ENCODE measurements around the gene SEMA5B. TPM values are rescaled to one million over a fixed set of nuclear protein-coding genes. Genes with fewer than 3 reads are reported as not detected.

Gene SEMA5B
- polyA plus RNA-seq, 2 donors = 0.19 to 0.28 TPM

GRCh38 chr3:122937745-122938144, 89.8 kb downstream of the SEMA5B start:
- no peaks in the 10 kb centered on the region for H3K36me3 ChIP-seq (ENCODE audit: control insufficient read depth in 2 of 2, insufficient read depth in 2 of 2, low read length in 1 of 2)
- WGBS, 2 donors = 93 to 97% methylated on average over 4 of the region's 4 CpGs
- H3K27me3 ChIP-seq (ENCODE audit: control insufficient read depth in 1 of 2, insufficient read depth in 2 of 2, low read length in 2 of 2) = no peaks in the 10 kb centered on the region
- H3K4me3 ChIP-seq (ENCODE audit: low read depth in 1 of 2, low read length in 2 of 2) = no peak overlapping the region
- H3K4me1 ChIP-seq (ENCODE audit: control insufficient read depth in 2 of 2, insufficient read depth in 2 of 2, low read length in 1 of 2) = no peaks in the 10 kb centered on the region
- no peak overlapping the region for H3K27ac ChIP-seq (ENCODE audit: low read depth in 2 of 2, low read length in 1 of 2)
- H3K9me3 ChIP-seq (ENCODE audit: control insufficient read depth in 2 of 2, insufficient read depth in 1 of 2, low read depth in 1 of 2, low read length in 1 of 2) = no peaks in the 10 kb centered on the region

GRCh38 chr3:122936986-122937385, 90.6 kb downstream of the SEMA5B start:
- 80 to 87% methylated on average over 5 of the region's 5 CpGs for WGBS, 2 donors
- H3K36me3 ChIP-seq (ENCODE audit: control insufficient read depth in 2 of 2, insufficient read depth in 2 of 2, low read length in 1 of 2) = no peaks in the 10 kb centered on the region
- H3K9me3 ChIP-seq (ENCODE audit: control insufficient read depth in 2 of 2, insufficient read depth in 1 of 2, low read depth in 1 of 2, low read length in 1 of 2) = no peaks in the 10 kb centered on the region
- H3K27ac ChIP-seq (ENCODE audit: low read depth in 2 of 2, low read length in 1 of 2) = no peak overlapping the region
- no peaks in the 10 kb centered on the region for H3K4me1 ChIP-seq (ENCODE audit: control insufficient read depth in 2 of 2, insufficient read depth in 2 of 2, low read length in 1 of 2)
- no peaks in the 10 kb centered on the region for H3K27me3 ChIP-seq (ENCODE audit: control insufficient read depth in 1 of 2, insufficient read depth in 2 of 2, low read length in 2 of 2)
- H3K4me3 ChIP-seq (ENCODE audit: low read depth in 1 of 2, low read length in 2 of 2) = no peak overlapping the region

GRCh38 chr3:122936335-122936734, 91.2 kb downstream of the SEMA5B start:
- no peak overlapping the region for H3K4me3 ChIP-seq (ENCODE audit: low read depth in 1 of 2, low read length in 2 of 2)
- no peak overlapping the region for H3K27ac ChIP-seq (ENCODE audit: low read depth in 2 of 2, low read length in 1 of 2)
- 53 to 54% methylated on average over 9 of the region's 9 CpGs for WGBS, 2 donors
- no peaks in the 10 kb centered on the region for H3K27me3 ChIP-seq (ENCODE audit: control insufficient read depth in 1 of 2, insufficient read depth in 2 of 2, low read length in 2 of 2)
- H3K4me1 ChIP-seq (ENCODE audit: control insufficient read depth in 2 of 2, insufficient read depth in 2 of 2, low read length in 1 of 2) = no peaks in the 10 kb centered on the region
- H3K9me3 ChIP-seq (ENCODE audit: control insufficient read depth in 2 of 2, insufficient read depth in 1 of 2, low read depth in 1 of 2, low read length in 1 of 2) = no peaks in the 10 kb centered on the region
- no peaks in the 10 kb centered on the region for H3K36me3 ChIP-seq (ENCODE audit: control insufficient read depth in 2 of 2, insufficient read depth in 2 of 2, low read length in 1 of 2)

GRCh38 chr3:122934251-122934650, 93.3 kb downstream of the SEMA5B start:
- Histone ChIP-seq H3K27me3 (ENCODE audit: control insufficient read depth in 1 of 2, insufficient read depth in 2 of 2, low read length in 2 of 2) (no peaks in the 10 kb centered on the region), H3K4me3 (ENCODE audit: low read depth in 1 of 2, low read length in 2 of 2) (no peak overlapping the region), H3K36me3 (ENCODE audit: control insufficient read depth in 2 of 2, insufficient read depth in 2 of 2, low read length in 1 of 2) (no peaks in the 10 kb centered on the region), H3K27ac (ENCODE audit: low read depth in 2 of 2, low read length in 1 of 2) (no peak overlapping the region), H3K4me1 (ENCODE audit: control insufficient read depth in 2 of 2, insufficient read depth in 2 of 2, low read length in 1 of 2) (peaks cover 0 to 2% of the 10 kb centered on the region in 2 donors), H3K9me3 (ENCODE audit: control insufficient read depth in 2 of 2, insufficient read depth in 1 of 2, low read depth in 1 of 2, low read length in 1 of 2) (no peaks in the 10 kb centered on the region)
- WGBS, 2 donors = 59 to 81% methylated on average over 1 of the region's 1 CpG

- Histone ChIP-seq H3K9me3 (ENCODE audit: control insufficient read depth in 2 of 2, insufficient read depth in 1 of 2, low read depth in 1 of 2, low read length in 1 of 2) (no peaks in the 10 kb centered on the region), H3K36me3 (ENCODE audit: control insufficient read depth in 2 of 2, insufficient read depth in 2 of 2, low read length in 1 of 2) (no peaks in the 10 kb centered on the region), H3K4me3 (ENCODE audit: low read depth in 1 of 2, low read length in 2 of 2) (no peak overlapping the region), H3K27ac (ENCODE audit: low read depth in 2 of 2, low read length in 1 of 2) (no peak overlapping the region), H3K4me1 (ENCODE audit: control insufficient read depth in 2 of 2, insufficient read depth in 2 of 2, low read length in 1 of 2) (peaks cover 2% of the 10 kb centered on the region in 2 donors), H3K27me3 (ENCODE audit: control insufficient read depth in 1 of 2, insufficient read depth in 2 of 2, low read length in 2 of 2) (no peaks in the 10 kb centered on the region)
- 77 to 85% methylated on average over 5 of the region's 5 CpGs for WGBS, 2 donors
Observed at GRCh38 chr3:122932251-122932967, 95.2 kb downstream of the SEMA5B start.

- 63 to 73% methylated on average over 4 of the region's 4 CpGs for WGBS, 2 donors
- no peaks in the 10 kb centered on the region for H3K27me3 ChIP-seq (ENCODE audit: control insufficient read depth in 1 of 2, insufficient read depth in 2 of 2, low read length in 2 of 2)
- no peaks in the 10 kb centered on the region for H3K36me3 ChIP-seq (ENCODE audit: control insufficient read depth in 2 of 2, insufficient read depth in 2 of 2, low read length in 1 of 2)
- H3K4me3 ChIP-seq (ENCODE audit: low read depth in 1 of 2, low read length in 2 of 2) = no peak overlapping the region
- no peak overlapping the region for H3K27ac ChIP-seq (ENCODE audit: low read depth in 2 of 2, low read length in 1 of 2)
- peaks cover 2% of the 10 kb centered on the region in 2 donors for H3K4me1 ChIP-seq (ENCODE audit: control insufficient read depth in 2 of 2, insufficient read depth in 2 of 2, low read length in 1 of 2)
- H3K9me3 ChIP-seq (ENCODE audit: control insufficient read depth in 2 of 2, insufficient read depth in 1 of 2, low read depth in 1 of 2, low read length in 1 of 2) = no peaks in the 10 kb centered on the region
Observed at GRCh38 chr3:122931636-122932035, 95.9 kb downstream of the SEMA5B start.

- Histone ChIP-seq H3K27me3 (ENCODE audit: control insufficient read depth in 1 of 2, insufficient read depth in 2 of 2, low read length in 2 of 2) (no peaks in the 10 kb centered on the region), H3K36me3 (ENCODE audit: control insufficient read depth in 2 of 2, insufficient read depth in 2 of 2, low read length in 1 of 2) (no peaks in the 10 kb centered on the region), H3K27ac (ENCODE audit: low read depth in 2 of 2, low read length in 1 of 2) (no peak overlapping the region), H3K4me3 (ENCODE audit: low read depth in 1 of 2, low read length in 2 of 2) (no peak overlapping the region), H3K4me1 (ENCODE audit: control insufficient read depth in 2 of 2, insufficient read depth in 2 of 2, low read length in 1 of 2) (peaks cover 2% of the 10 kb centered on the region in 2 donors), H3K9me3 (ENCODE audit: control insufficient read depth in 2 of 2, insufficient read depth in 1 of 2, low read depth in 1 of 2, low read length in 1 of 2) (no peaks in the 10 kb centered on the region)
- 81 to 82% methylated on average over 14 of the region's 14 CpGs for WGBS, 2 donors
Observed at GRCh38 chr3:122930063-122930997, 97.2 kb downstream of the SEMA5B start.

- Histone ChIP-seq H3K27ac (ENCODE audit: low read depth in 2 of 2, low read length in 1 of 2) (no peak overlapping the region), H3K4me1 (ENCODE audit: control insufficient read depth in 2 of 2, insufficient read depth in 2 of 2, low read length in 1 of 2) (peaks cover 2% of the 10 kb centered on the region in 2 donors), H3K9me3 (ENCODE audit: control insufficient read depth in 2 of 2, insufficient read depth in 1 of 2, low read depth in 1 of 2, low read length in 1 of 2) (no peaks in the 10 kb centered on the region), H3K36me3 (ENCODE audit: control insufficient read depth in 2 of 2, insufficient read depth in 2 of 2, low read length in 1 of 2) (no peaks in the 10 kb centered on the region), H3K27me3 (ENCODE audit: control insufficient read depth in 1 of 2, insufficient read depth in 2 of 2, low read length in 2 of 2) (no peaks in the 10 kb centered on the region), H3K4me3 (ENCODE audit: low read depth in 1 of 2, low read length in 2 of 2) (no peak overlapping the region)
- WGBS, 2 donors = 50 to 57% methylated on average over 12 of the region's 12 CpGs
Observed at GRCh38 chr3:122929188-122930062, 98.1 kb downstream of the SEMA5B start.
